GOT3 (cell line): ENCODE measurements around the gene ADAMTS15.

Source experiments
- DNase-seq: peaks from one replicate; lab custom pipeline; 2025; ENCODE audit warnings: mixed read lengths; lab: John Stamatoyannopoulos, UW

Gene ADAMTS15

GRCh38 chr11:130514851-130515250 lies 66.4 kb downstream of the ADAMTS15 start:
- no peak for DNase-seq

- no peak for DNase-seq
Observed at GRCh38 chr11:130515829-130516553, 67.5 kb downstream of the ADAMTS15 start.

- no peak for DNase-seq
Observed at GRCh38 chr11:130516554-130517505, 68.4 kb downstream of the ADAMTS15 start.

- no peak for DNase-seq
Observed at GRCh38 chr11:130518164-130518680, 69.8 kb downstream of the ADAMTS15 start.

GRCh38 chr11:130519128-130519932 lies 70.9 kb downstream of the ADAMTS15 start:
- DNase-seq: no peak

GRCh38 chr11:130520271-130520671 lies 71.8 kb downstream of the ADAMTS15 start:
- no peak for DNase-seq

- peak; percentile 0 for DNase-seq
Observed at GRCh38 chr11:130522284-130522961, 74.0 kb downstream of the ADAMTS15 start.

GRCh38 chr11:130523166-130523565 lies 74.7 kb downstream of the ADAMTS15 start:
- DNase-seq: no peak

GRCh38 chr11:130523609-130524008 lies 75.2 kb downstream of the ADAMTS15 start:
- no peak for DNase-seq

GRCh38 chr11:130524132-130524790 lies 75.8 kb downstream of the ADAMTS15 start:
- no peak for DNase-seq

GRCh38 chr11:130525307-130525706 lies 76.9 kb downstream of the ADAMTS15 start:
- no peak for DNase-seq
